Cortex of kidney (tissue), 1 donor: ENCODE data around the gene ANKRD44.

Experiments
- DNase-seq: peaks from one replicate; lab custom pipeline; 2025; lab: John Stamatoyannopoulos, UW

Gene ANKRD44

GRCh38 chr2:196957881-196958525 is 352.6 kb downstream of the ANKRD44 start:
- no peak for DNase-seq

GRCh38 chr2:196957442-196957841 is 353.1 kb downstream of the ANKRD44 start:
- DNase-seq: no peak

GRCh38 chr2:196956069-196956468 is 354.5 kb downstream of the ANKRD44 start:
- DNase-seq: no peak

GRCh38 chr2:196955036-196955435 is 355.5 kb downstream of the ANKRD44 start:
- DNase-seq: no peak

GRCh38 chr2:196954001-196954400 is 356.6 kb downstream of the ANKRD44 start:
- no peak for DNase-seq

GRCh38 chr2:196952936-196953335 is 357.6 kb downstream of the ANKRD44 start:
- no peak for DNase-seq

- DNase-seq: no peak
Observed at GRCh38 chr2:196951973-196952372, 358.6 kb downstream of the ANKRD44 start.

GRCh38 chr2:196949116-196949515 is 361.5 kb downstream of the ANKRD44 start:
- DNase-seq: no peak

GRCh38 chr2:196944570-196944969 is 366.0 kb downstream of the ANKRD44 start:
- no peak for DNase-seq

- DNase-seq: no peak
Observed at GRCh38 chr2:196941398-196942078, 369.0 kb downstream of the ANKRD44 start.

- no peak for DNase-seq
Observed at GRCh38 chr2:196939371-196939770, 371.2 kb downstream of the ANKRD44 start.
